ENCODE results near the gene AQP3.

- no peak for TF ChIP-seq CTCF (IDR thresholded peaks at IDR 0.05)
- TF ChIP-seq POLR2A (IDR thresholded peaks at IDR 0.05) = no peak
Measured at GRCh38 chr9:33472881-33473615, 25.7 kb upstream of the AQP3 start.
